ENCODE data around the gene HNF1A.
"Not testable (repeated sequence)": the region's sequence is repeated elsewhere in the genome, so short reads cannot be mapped to it uniquely, and the experiment has no call there.

Gene HNF1A

GRCh38 chr12:121011820-121012219, 33.5 kb downstream of the HNF1A start:
- DNase-seq (ENCODE audit: low spot score) = no peak

- DNase-seq (ENCODE audit: low spot score) = no peak
Observed at GRCh38 chr12:121013715-121014114, 35.4 kb downstream of the HNF1A start.

GRCh38 chr12:121015825-121016766, 37.8 kb downstream of the HNF1A start, which contains the start of gene C12orf43:
TSS of gene C12orf43 (minus strand) at chr12:121016487. CDS start at chr12:121016474, 13 bp downstream.
- DNase-seq (ENCODE audit: low spot score) = peak; percentile 38

GRCh38 chr12:121017966-121018491, 39.7 kb downstream of the HNF1A start:
- no peak for DNase-seq (ENCODE audit: low spot score)

- no peak for DNase-seq (ENCODE audit: low spot score)
Observed at GRCh38 chr12:121018860-121019617, 40.7 kb downstream of the HNF1A start.

GRCh38 chr12:121021754-121022153, 43.4 kb downstream of the HNF1A start:
- DNase-seq (ENCODE audit: low spot score) = no peak

GRCh38 chr12:121022713-121023112, 44.4 kb downstream of the HNF1A start:
- DNase-seq (ENCODE audit: low spot score) = no peak

GRCh38 chr12:121023799-121024198, 45.5 kb downstream of the HNF1A start:
- no peak for DNase-seq (ENCODE audit: low spot score)

- peak; percentile 34 for DNase-seq (ENCODE audit: low spot score)
Observed at GRCh38 chr12:121025442-121026226, 47.3 kb downstream of the HNF1A start.

- DNase-seq (ENCODE audit: low spot score) = peak; percentile 28
Observed at GRCh38 chr12:121026274-121027045, 48.1 kb downstream of the HNF1A start.

- DNase-seq (ENCODE audit: low spot score) = no peak
Observed at GRCh38 chr12:121030576-121031212, 52.4 kb downstream of the HNF1A start.

- DNase-seq (ENCODE audit: low spot score) = no peak
Observed at GRCh38 chr12:121033625-121034349, 55.4 kb downstream of the HNF1A start.

GRCh38 chr12:121034616-121035305, 56.4 kb downstream of the HNF1A start:
- no peak for DNase-seq (ENCODE audit: low spot score)

GRCh38 chr12:121036810-121037326, 58.5 kb downstream of the HNF1A start:
- no peak for DNase-seq (ENCODE audit: low spot score)

GRCh38 chr12:121038861-121039668, 60.7 kb downstream of the HNF1A start, which contains the start of gene OASL:
TSS of gene OASL (minus strand) at chr12:121039246. CDS start at chr12:121038971, 275 bp downstream.
- no peak for DNase-seq (ENCODE audit: low spot score)

GRCh38 chr12:121043067-121043466, 64.7 kb downstream of the HNF1A start:
- DNase-seq (ENCODE audit: low spot score) = no peak

- DNase-seq (ENCODE audit: low spot score) = not testable (repeated sequence)
Observed at GRCh38 chr12:121047400-121047799, 69.1 kb downstream of the HNF1A start.

GRCh38 chr12:121048442-121048841, 70.1 kb downstream of the HNF1A start:
- no peak for DNase-seq (ENCODE audit: low spot score)
